ENCODE data around the gene SUGCT.

The SUGCT gene

GRCh38 chr7:40839881-40840280 is 705.1 kb downstream of the SUGCT start:
- no peak for TF ChIP-seq CTCF (IDR thresholded peaks at IDR 0.05; ENCODE audit: low read depth, low read length)
- no peak for DNase-seq (ENCODE audit: extremely low read depth, low read depth)

- no peak for DNase-seq (ENCODE audit: extremely low read depth, low read depth)
- no peak for TF ChIP-seq CTCF (IDR thresholded peaks at IDR 0.05; ENCODE audit: low read depth, low read length)
Measured at GRCh38 chr7:40840990-40841389, 706.2 kb downstream of the SUGCT start.

GRCh38 chr7:40842641-40843040 is 707.8 kb downstream of the SUGCT start:
- no peak for DNase-seq (ENCODE audit: extremely low read depth, low read depth)
- no peak for TF ChIP-seq CTCF (IDR thresholded peaks at IDR 0.05; ENCODE audit: low read depth, low read length)

- no peak for TF ChIP-seq CTCF (IDR thresholded peaks at IDR 0.05; ENCODE audit: low read depth, low read length)
- DNase-seq (ENCODE audit: extremely low read depth, low read depth), result no peak
Measured at GRCh38 chr7:40843338-40843985, 708.7 kb downstream of the SUGCT start.

GRCh38 chr7:40845943-40846342 is 711.1 kb downstream of the SUGCT start:
- no peak for DNase-seq (ENCODE audit: extremely low read depth, low read depth)
- TF ChIP-seq CTCF (IDR thresholded peaks at IDR 0.05; ENCODE audit: low read depth, low read length), result no peak

- TF ChIP-seq CTCF (IDR thresholded peaks at IDR 0.05; ENCODE audit: low read depth, low read length), result no peak
- DNase-seq (ENCODE audit: extremely low read depth, low read depth), result no peak
Measured at GRCh38 chr7:40847921-40848320, 713.1 kb downstream of the SUGCT start.

- DNase-seq (ENCODE audit: extremely low read depth, low read depth), result no peak
Measured at GRCh38 chr7:40848541-40849221, 713.9 kb downstream of the SUGCT start.

More at GRCh38 chr7:40848541-40849221, 713.9 kb downstream of the SUGCT start:
- no peak for TF ChIP-seq CTCF (IDR thresholded peaks at IDR 0.05; ENCODE audit: low read depth, low read length)
